Astrocyte (in vitro differentiated cells and primary cell): ENCODE data around the gene AMOTL1. TPM values are rescaled to one million over a fixed set of nuclear protein-coding genes. Genes with fewer than 3 reads are reported as not detected.

ENCODE experiments used
- DNase-seq: peaks from one replicate; pipeline ENCODE4 v3.0.0-alpha.2; 2010; ENCODE audit warnings: low read depth
- FAIRE-seq: peaks from 2 replicates; lab custom pipeline; 2011; peaks lifted over from hg19 to GRCh38; lab: Jason Lieb, UNC
- H2AFZ ChIP-seq: 2 replicates; pipeline ENCODE4 v1.6.0; 2012; ENCODE audit warnings: low read depth, low read length, inconsistent platforms
- H3K27ac ChIP-seq: 2 replicates; pipeline ENCODE4 v1.5.1; 2011; ENCODE audit warnings: low read depth, low read length, inconsistent platforms
- H3K27me3 ChIP-seq: 2 replicates; pipeline ENCODE4 v1.6.0; 2011; ENCODE audit warnings: low read length, inconsistent platforms; ENCODE audit not compliant: insufficient read depth
- H3K36me3 ChIP-seq: 2 replicates; pipeline ENCODE4 v1.5.1; 2011; ENCODE audit warnings: low read length, inconsistent platforms; ENCODE audit not compliant: insufficient read depth
- H3K4me1 ChIP-seq: 2 replicates; pipeline ENCODE4 v1.5.1; 2011; ENCODE audit warnings: low read length, inconsistent platforms; ENCODE audit not compliant: insufficient read depth
- H3K4me2 ChIP-seq: 2 replicates; pipeline ENCODE4 v1.6.0; 2012; ENCODE audit warnings: low read length, inconsistent platforms
- H3K4me3 ChIP-seq: 2 replicates; pipeline ENCODE4 v1.5.1; 2011; ENCODE audit warnings: low read depth, mild to moderate bottlenecking, low read length, inconsistent platforms; ENCODE audit not compliant: insufficient read depth
- H3K79me2 ChIP-seq: 2 replicates; pipeline ENCODE4 v1.6.0; 2012; ENCODE audit warnings: mild to moderate bottlenecking, low read length, inconsistent platforms; ENCODE audit not compliant: insufficient read depth
- H3K9ac ChIP-seq: 2 replicates; pipeline ENCODE4 v1.6.0; 2012; ENCODE audit warnings: mild to moderate bottlenecking, low read length, inconsistent platforms
- H3K9me3 ChIP-seq: 2 replicates; pipeline ENCODE4 v1.5.1; 2012; ENCODE audit warnings: low read depth, mild to moderate bottlenecking, low read length, inconsistent platforms; ENCODE audit not compliant: insufficient read depth
- H4K20me1 ChIP-seq: 2 replicates; pipeline ENCODE4 v1.6.0; 2012; ENCODE audit warnings: low read length, inconsistent platforms; ENCODE audit not compliant: insufficient read depth
- H3K27ac Mint-ChIP-seq: one replicate; pipeline ENCODE4 v1.8.0; 2021; ENCODE audit warnings: mild to moderate bottlenecking, mixed read lengths; ENCODE audit not compliant: unreplicated experiment
- H3K27me3 Mint-ChIP-seq: one replicate; pipeline ENCODE4 v1.8.0; 2021; ENCODE audit warnings: low read depth, mixed read lengths; ENCODE audit not compliant: unreplicated experiment
- H3K36me3 Mint-ChIP-seq: one replicate; pipeline ENCODE4 v1.8.0; 2021; ENCODE audit warnings: low read depth, mixed read lengths; ENCODE audit not compliant: unreplicated experiment
- H3K4me1 Mint-ChIP-seq: one replicate; pipeline ENCODE4 v1.8.0; 2021; ENCODE audit warnings: low read depth, mixed read lengths; ENCODE audit not compliant: unreplicated experiment
- H3K4me3 Mint-ChIP-seq: one replicate; pipeline ENCODE4 v1.8.0; 2021; ENCODE audit warnings: mild to moderate bottlenecking, moderate library complexity, mixed read lengths; ENCODE audit not compliant: unreplicated experiment
- H3K9me3 Mint-ChIP-seq: one replicate; pipeline ENCODE4 v1.8.0; 2021; ENCODE audit warnings: mild to moderate bottlenecking, mixed read lengths; ENCODE audit not compliant: unreplicated experiment
- CTCF ChIP-seq: IDR thresholded peaks from 2 replicates; pipeline ENCODE4 v1.5.1; 2011; ENCODE audit warnings: low read depth, mild to moderate bottlenecking, inconsistent platforms, low read length, moderate library complexity; ENCODE audit not compliant: insufficient read depth
- EZH2 ChIP-seq: IDR thresholded peaks from 2 replicates; pipeline ENCODE4 v1.6.1; 2012; ENCODE audit warnings: mild to moderate bottlenecking, low read length, inconsistent platforms; ENCODE audit not compliant: insufficient read depth
- total RNA-seq: library from RNA; stranded (reverse); gene quantifications from 2 replicates; pipeline ENCODE4 v1.2.1, GENCODE V29; 2021

AMOTL1 gene
- total RNA-seq, 1 donor from 2014 or later = 47.8 TPM

GRCh38 chr11:94814272-94814976, 46.3 kb downstream of the AMOTL1 start:
- Histone ChIP-seq H3K4me3 (no peak overlapping the region), H3K4me2 (no peak overlapping the region), H2AFZ (no peak overlapping the region), H3K27ac (no peak overlapping the region), H3K9ac (no peak overlapping the region), H3K36me3 (peaks cover 30% of the 10 kb centered on the region), H3K27me3 (no peaks in the 10 kb centered on the region), H3K79me2 (peaks cover 84% of the 10 kb centered on the region), H3K9me3 (no peaks in the 10 kb centered on the region), H3K4me1 (peaks cover 15% of the 10 kb centered on the region), H4K20me1 (peaks cover 12% of the 10 kb centered on the region)
- Mint-ChIP-seq H3K4me3 (no peak overlapping the region), H3K27me3 (no peaks in the 10 kb centered on the region), H3K36me3 (peaks cover 8% of the 10 kb centered on the region), H3K27ac (peak overlapping the region; percentile 12), H3K9me3 (no peaks in the 10 kb centered on the region), H3K4me1 (peaks cover 37% of the 10 kb centered on the region)
- DNase-seq (no peak), FAIRE-seq (no peak)
- no peak for TF ChIP-seq EZH2

- no peak overlapping the region for H2AFZ ChIP-seq
- no peaks in the 10 kb centered on the region for H3K9me3 ChIP-seq
- peaks cover 82% of the 10 kb centered on the region for H3K79me2 ChIP-seq
- Mint-ChIP-seq H3K36me3 (peaks cover 16% of the 10 kb centered on the region), H3K9me3 (no peaks in the 10 kb centered on the region), H3K27me3 (no peaks in the 10 kb centered on the region), H3K4me3 (no peak overlapping the region), H3K4me1 (peaks cover 26% of the 10 kb centered on the region), H3K27ac (no peak overlapping the region)
- peaks cover 21% of the 10 kb centered on the region for H4K20me1 ChIP-seq
- no peak overlapping the region for H3K27ac ChIP-seq
- DNase-seq = no peak
- no peak for FAIRE-seq
- H3K4me3 ChIP-seq = no peak overlapping the region
- no peak for TF ChIP-seq EZH2
- no peak for TF ChIP-seq CTCF
- no peak overlapping the region for H3K4me2 ChIP-seq
- peaks cover 34% of the 10 kb centered on the region for H3K36me3 ChIP-seq
- H3K9ac ChIP-seq = no peak overlapping the region
- peaks cover 15% of the 10 kb centered on the region for H3K4me1 ChIP-seq
- no peaks in the 10 kb centered on the region for H3K27me3 ChIP-seq
Observed at GRCh38 chr11:94815705-94816344, 47.7 kb downstream of the AMOTL1 start.

- Mint-ChIP-seq H3K4me3 (no peak overlapping the region), H3K27me3 (no peaks in the 10 kb centered on the region), H3K9me3 (no peaks in the 10 kb centered on the region), H3K36me3 (peaks cover 30% of the 10 kb centered on the region), H3K27ac (no peak overlapping the region), H3K4me1 (no peaks in the 10 kb centered on the region)
- Histone ChIP-seq H3K4me3 (no peak overlapping the region), H3K36me3 (peaks cover 61% of the 10 kb centered on the region), H3K79me2 (peaks cover 87% of the 10 kb centered on the region), H4K20me1 (peaks cover 41% of the 10 kb centered on the region), H3K27me3 (no peaks in the 10 kb centered on the region), H3K9me3 (no peaks in the 10 kb centered on the region), H3K4me2 (no peak overlapping the region), H3K27ac (no peak overlapping the region), H3K9ac (no peak overlapping the region), H3K4me1 (no peaks in the 10 kb centered on the region), H2AFZ (no peak overlapping the region)
- FAIRE-seq = no peak
- TF ChIP-seq CTCF (no peak), EZH2 (no peak)
- DNase-seq = no peak
Observed at GRCh38 chr11:94820480-94820879, 52.3 kb downstream of the AMOTL1 start.
